Activated CD8-positive, alpha-beta memory T cell treated with anti-CD3 and anti-CD28 coated beads, Interleukin-2, amount 50 U/mL, for 1 hour (primary cell): Measurements from ENCODE around the gene GATA3.

Source experiments
- DNase-seq: peaks from one replicate; pipeline ENCODE4 v3.0.0-alpha.2; 2020; ENCODE audit errors: extremely low read depth

Gene GATA3

GRCh38 chr10:8064436-8064835 lies 9.9 kb downstream of the GATA3 start:
- DNase-seq, result no peak

DNA sequence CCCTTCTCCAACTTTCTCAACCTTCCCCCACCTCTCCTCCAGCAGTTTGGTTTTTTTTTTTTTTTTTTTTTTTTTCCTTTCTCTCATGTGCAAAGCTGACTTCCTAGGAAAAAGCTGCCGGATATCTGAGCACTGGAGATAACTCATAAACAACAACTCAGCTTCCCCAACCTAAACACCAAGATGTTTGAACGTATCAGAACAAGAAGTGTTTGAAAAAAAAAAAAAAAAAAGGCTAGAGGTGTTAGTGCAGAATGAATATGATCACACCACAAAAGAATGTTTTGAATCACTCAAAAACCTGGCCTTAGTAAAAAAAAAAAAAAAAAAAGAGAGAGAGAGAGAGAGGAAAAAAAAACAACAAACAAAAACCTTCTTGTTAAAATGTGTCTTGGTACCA lies 11.2 kb downstream of the GATA3 start:
- DNase-seq, result no peak

DNA sequence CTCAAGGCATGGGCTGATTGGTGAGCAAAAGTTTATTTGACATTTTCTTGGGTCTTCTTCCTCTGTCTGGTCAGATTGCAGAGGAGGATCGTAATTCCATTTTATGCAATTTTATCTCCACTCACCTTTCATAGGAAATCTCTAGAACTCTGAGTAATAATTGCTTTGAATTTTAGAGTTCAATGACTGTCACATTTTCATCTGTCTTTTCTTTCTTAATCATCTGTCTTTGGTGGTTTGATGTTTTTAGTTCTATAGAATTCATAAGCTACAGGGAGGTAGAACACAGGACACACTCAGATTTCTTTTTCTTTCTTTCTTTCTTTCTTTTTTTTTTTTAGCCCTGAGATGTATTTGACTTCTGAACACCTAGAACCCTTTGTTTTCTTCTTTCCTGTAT lies 11.6 kb downstream of the GATA3 start:
- no peak for DNase-seq

DNA sequence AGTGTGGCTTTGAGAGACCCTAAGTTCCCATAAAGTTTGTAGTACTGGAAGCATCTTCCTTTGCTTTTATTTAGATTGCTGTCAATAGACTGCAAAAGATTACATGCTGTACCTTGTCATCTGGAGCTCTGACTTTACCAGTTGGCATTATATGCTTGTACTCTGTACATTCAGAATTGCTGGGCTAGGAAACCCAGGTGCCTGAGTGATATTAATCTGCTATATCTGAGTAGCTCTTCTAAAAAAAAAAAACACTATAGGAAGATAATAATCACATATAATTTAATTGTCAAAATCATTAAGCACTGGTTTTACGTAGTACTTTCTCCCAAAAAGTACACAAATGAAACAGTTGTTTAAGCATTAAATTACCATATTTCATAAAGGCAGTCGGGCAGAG lies 12.3 kb downstream of the GATA3 start:
- no peak for DNase-seq

DNA sequence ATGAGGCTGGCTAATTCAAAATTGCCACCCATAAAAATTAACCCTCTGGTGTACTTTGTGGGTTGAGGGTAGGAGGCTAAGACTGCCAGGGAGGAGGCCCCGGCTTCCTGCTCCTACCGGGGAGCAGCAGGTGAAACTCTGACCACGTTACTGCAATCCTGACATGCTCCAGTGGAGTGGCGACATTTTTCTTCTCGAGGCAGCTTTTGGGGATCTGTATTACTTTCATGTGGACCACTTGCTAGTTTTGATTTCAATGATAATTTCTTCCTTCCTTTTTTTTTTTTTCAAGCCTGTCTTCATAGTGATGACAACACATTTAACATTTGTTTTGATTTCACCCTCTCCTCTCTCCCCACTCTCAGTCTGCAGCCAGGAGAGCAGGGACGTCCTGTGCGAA lies 14.6 kb downstream of the GATA3 start:
- no peak for DNase-seq

GRCh38 chr10:8069627-8070026 lies 15.1 kb downstream of the GATA3 start:
- no peak for DNase-seq

DNA sequence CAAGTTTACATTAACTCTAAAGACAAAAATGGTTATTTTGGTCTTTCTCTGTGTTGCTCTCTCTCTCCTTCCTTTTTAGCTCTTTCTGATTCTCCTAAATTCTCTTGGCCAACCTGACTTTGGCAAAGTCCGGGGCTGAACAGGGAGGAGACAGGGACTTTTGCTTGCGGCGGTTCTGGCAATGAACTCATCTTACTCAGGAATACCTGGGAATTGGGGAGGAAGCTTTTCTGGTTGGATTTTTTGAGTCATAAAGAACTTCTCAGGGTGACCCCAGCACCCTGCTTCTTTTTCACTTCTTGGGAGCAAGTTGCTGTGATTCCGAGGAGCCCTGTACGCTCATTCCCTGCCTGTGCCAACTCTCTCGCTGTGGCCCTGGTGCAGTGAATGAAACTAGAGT lies 16.0 kb downstream of the GATA3 start:
- DNase-seq, result no peak

GRCh38 chr10:8071006-8071405 lies 16.5 kb downstream of the GATA3 start:
- no peak for DNase-seq

- no peak for DNase-seq
These were observed 17.2 kb downstream of the GATA3 start for GRCh38 chr10:8071666-8072065.

DNA sequence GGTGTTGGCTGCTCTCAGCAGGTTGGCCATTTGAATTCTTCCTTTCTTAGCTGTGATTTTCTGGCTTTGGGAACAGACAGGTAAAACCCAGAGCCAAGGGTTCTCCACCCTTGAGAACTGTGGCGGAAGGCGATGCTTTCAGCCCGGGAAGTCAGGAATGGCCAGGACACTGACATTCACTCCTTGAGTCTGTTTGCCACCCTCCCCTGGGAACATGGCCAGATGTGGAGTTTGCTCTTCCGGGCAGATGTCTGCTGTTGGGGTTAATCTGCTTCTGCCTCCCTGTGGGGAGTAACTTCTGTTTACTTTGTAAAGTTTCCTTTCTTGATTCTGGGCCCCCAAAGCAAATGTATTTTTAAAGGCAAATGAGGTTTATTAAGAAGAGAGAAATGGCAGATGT lies 17.7 kb downstream of the GATA3 start:
- no peak for DNase-seq

DNA sequence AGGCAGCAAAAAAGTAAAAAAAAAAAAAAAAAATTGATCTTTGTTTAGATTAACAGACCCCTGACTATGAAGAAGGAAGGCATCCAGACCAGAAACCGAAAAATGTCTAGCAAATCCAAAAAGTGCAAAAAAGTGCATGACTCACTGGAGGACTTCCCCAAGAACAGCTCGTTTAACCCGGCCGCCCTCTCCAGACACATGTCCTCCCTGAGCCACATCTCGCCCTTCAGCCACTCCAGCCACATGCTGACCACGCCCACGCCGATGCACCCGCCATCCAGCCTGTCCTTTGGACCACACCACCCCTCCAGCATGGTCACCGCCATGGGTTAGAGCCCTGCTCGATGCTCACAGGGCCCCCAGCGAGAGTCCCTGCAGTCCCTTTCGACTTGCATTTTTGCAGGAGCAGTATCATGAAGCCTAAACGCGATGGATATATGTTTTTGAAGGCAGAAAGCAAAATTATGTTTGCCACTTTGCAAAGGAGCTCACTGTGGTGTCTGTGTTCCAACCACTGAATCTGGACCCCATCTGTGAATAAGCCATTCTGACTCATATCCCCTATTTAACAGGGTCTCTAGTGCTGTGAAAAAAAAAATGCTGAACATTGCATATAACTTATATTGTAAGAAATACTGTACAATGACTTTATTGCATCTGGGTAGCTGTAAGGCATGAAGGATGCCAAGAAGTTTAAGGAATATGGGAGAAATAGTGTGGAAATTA lies 19.4 kb downstream of the GATA3 start:
- no peak for DNase-seq

GRCh38 chr10:8074881-8075280 lies 20.4 kb downstream of the GATA3 start:
- no peak for DNase-seq

- DNase-seq, result no peak
These were observed 21.1 kb downstream of the GATA3 start for GRCh38 chr10:8075282-8076260.

DNA sequence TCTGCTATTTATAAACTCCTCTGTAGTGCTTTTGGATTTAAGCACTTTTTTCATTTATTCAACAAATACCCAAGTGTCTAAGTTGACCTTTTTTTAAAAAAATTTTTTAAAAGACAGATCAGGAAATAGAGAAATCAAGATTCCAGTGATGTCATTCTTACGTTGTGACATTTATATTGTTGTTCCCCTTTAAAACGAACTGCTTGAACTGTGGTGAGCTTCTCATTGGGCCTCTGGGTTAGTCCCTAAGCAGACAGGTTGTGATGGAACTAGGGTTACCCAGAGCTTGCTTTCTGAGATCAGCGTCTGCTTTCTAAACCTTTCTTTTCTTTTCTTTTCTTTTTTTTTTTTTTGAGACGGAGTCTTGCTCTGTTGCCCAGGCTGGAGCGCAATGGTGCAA lies 22.4 kb downstream of the GATA3 start:
- no peak for DNase-seq

GRCh38 chr10:8078027-8078426 lies 23.5 kb downstream of the GATA3 start:
- no peak for DNase-seq

- no peak for DNase-seq
These were observed 24.6 kb downstream of the GATA3 start for GRCh38 chr10:8079126-8079525.

DNA sequence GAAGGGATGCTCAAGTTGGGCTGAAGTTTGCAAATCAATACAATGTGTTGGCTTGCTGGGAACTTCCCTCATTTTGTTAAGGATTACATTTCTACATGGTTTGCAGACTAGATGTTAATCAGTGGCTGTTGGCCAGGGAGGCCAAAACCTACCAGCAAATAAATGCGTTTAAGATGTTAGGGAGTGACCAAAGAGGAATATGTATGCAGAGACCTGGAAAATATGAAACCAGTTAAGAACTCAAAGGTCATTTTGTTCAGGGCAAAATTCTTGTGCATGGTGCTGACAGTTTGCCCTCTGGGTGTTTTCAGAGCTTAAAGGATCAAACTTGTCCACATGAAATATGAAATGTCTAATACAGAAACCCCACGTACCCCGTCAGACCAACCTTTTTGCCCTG lies 30.3 kb downstream of the GATA3 start:
- DNase-seq, result no peak

GRCh38 chr10:8085251-8085650 lies 30.8 kb downstream of the GATA3 start:
- no peak for DNase-seq

DNA sequence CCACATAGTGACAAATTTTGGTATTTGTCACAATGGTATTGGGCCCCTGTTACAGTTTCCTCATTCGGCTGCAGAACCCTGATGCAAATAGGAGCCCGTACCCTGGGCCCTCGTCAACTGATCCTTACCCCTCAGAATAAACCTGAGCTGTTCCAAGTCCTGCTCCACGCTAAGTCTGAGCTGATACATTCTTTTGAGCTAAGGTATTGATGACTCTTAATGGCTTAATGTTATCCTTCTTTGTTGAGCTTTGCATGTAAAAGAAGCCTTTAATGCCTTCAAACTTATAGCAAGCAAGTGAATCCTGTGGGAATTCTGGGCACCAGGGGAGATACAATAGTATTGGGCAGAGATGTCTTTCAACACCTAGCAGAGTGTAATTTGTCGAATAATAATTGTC lies 31.8 kb downstream of the GATA3 start:
- no peak for DNase-seq

DNA sequence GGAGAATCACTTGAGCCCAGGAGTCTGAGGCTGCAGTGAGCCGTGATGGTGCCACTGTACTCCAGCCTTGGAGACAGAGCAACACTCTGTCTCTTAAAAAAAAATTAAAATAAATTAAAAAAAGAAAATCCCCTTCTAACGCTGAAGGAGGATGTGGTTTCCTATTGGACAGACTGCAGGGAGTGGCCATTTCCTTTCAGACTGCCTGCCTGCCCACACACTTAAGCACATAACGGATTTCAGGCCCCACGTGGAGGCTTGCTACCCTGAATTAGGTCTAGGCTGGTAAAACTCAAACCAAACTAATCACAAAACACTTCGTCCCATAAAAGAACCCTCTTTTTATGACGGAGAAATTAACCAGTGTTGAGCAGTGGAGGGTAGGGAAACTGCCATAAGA lies 34.0 kb downstream of the GATA3 start:
- DNase-seq, result no peak

DNA sequence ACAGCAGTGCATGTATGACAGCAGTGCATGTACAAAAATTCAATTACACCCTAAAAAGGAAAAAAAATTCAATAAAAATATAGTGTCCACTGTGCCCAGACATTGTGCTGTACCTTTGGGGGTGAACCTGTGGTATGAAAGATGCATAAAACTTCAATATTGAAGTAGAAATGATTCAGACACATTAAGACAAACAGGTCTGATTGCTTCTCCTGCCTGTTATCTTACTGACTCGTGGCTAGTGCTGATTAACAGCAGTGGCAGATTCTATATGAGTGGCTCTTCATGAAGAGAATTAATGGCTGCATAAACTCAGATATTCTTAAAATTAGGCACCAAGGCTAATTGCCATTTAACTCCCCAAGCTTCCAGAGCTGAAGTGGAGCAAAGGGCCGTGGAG lies 37.9 kb downstream of the GATA3 start:
- no peak for DNase-seq

GRCh38 chr10:8095959-8096358 lies 41.5 kb downstream of the GATA3 start:
- DNase-seq, result no peak

DNA sequence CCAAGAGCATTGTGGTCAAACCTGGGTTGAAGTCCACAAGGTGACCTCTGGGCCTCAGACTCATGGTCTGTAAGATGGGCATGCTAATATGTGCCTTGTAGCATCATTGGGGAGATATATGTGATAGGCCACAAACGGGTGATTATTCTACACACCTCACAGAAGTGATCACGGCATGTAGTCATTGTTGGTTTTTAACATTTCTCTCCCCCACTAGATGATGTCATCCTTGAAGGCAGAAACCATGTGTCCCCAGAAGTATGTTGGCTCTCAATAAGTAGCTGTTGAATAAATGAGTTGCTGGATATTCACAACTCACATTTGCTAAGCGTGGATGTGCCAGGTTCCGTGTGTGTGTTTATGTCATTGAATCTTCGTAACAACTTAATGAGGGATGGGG lies 42.4 kb downstream of the GATA3 start:
- DNase-seq, result no peak
